HEK293 (cell line): ENCODE data around the gene FIG4.

Source experiments
- CTCF ChIA-PET: fragments of 350-600 bp; formaldehyde crosslinking; extraction: SDS; loops from one replicate; lab custom pipeline; 2021; ENCODE audit warnings: antibody characterized with exemption; lab: Yijun Ruan, JAX
- POLR2A ChIA-PET: fragments of 300-600 bp; formaldehyde crosslinking; extraction: SDS; loops from one replicate; lab custom pipeline; 2020; ENCODE audit warnings: antibody characterized with exemption, inconsistent platforms; lab: Yijun Ruan, JAX
- H3K27ac ChIP-seq: fragments of 200-500 bp; sonication (Bioruptor generic); 2 replicates; pipeline ENCODE4 v1.5.1; 2014; ENCODE audit warnings: low read depth, low read length, control low read depth, inconsistent platforms; ENCODE audit errors: extremely low read depth
- H3K36me3 ChIP-seq, 2 experiments: fragments of 200-500 bp in 1 of 2; sonication (Bioruptor generic) in 1 of 2; 1 replicate in 1 of 2; 2 replicates in 1 of 2; pipeline ENCODE4 v1.5.1; 2014 to 2017; ENCODE audit warnings: inconsistent platforms in 2 of 2, low read length in 2 of 2; ENCODE audit not compliant: control insufficient read depth in 2 of 2, insufficient read depth in 1 of 2
- H3K4me1 ChIP-seq: fragments of 200-500 bp; sonication (Bioruptor generic); 2 replicates; pipeline ENCODE4 v1.5.1; 2014; ENCODE audit warnings: mild to moderate bottlenecking, low read length, inconsistent platforms; ENCODE audit not compliant: control insufficient read depth, insufficient read depth
- H3K4me3 ChIP-seq: 2 replicates; pipeline ENCODE4 v1.5.1; 2011; ENCODE audit warnings: low read depth, mild to moderate bottlenecking, control low read depth, low read length, moderate library complexity
- H3K9me3 ChIP-seq: fragments of 200-500 bp; sonication (Bioruptor generic); 2 replicates; pipeline ENCODE4 v1.5.1; 2014; ENCODE audit warnings: low read depth, low read length, inconsistent platforms; ENCODE audit not compliant: control insufficient read depth, insufficient read depth
- KLF16 ChIP-seq: fragments of 450-650 bp; formaldehyde crosslinking; IDR thresholded peaks from 2 replicates; pipeline ENCODE4 v1.5.1; 2017; ENCODE audit warnings: missing biosample characterization, missing genetic modification characterization
- MZF1 ChIP-seq: fragments of 450-650 bp; formaldehyde crosslinking; IDR thresholded peaks from 2 replicates; pipeline ENCODE4 v1.5.1; 2017; ENCODE audit warnings: missing biosample characterization, missing genetic modification characterization, borderline replicate concordance
- OSR2 ChIP-seq: fragments of 450-650 bp; formaldehyde crosslinking; IDR thresholded peaks from 2 replicates; pipeline ENCODE4 v1.5.1; 2016; ENCODE audit warnings: missing biosample characterization, missing genetic modification characterization
- REST ChIP-seq: fragments of 450-650 bp; formaldehyde crosslinking; IDR thresholded peaks from 2 replicates; pipeline ENCODE4 v1.5.1; 2016; ENCODE audit warnings: missing biosample characterization, missing genetic modification characterization
- SP3 ChIP-seq: fragments of 450-650 bp; formaldehyde crosslinking; IDR thresholded peaks from 2 replicates; pipeline ENCODE4 v1.5.1; 2016; ENCODE audit warnings: missing biosample characterization, missing genetic modification characterization
- SP7 ChIP-seq: fragments of 450-650 bp; formaldehyde crosslinking; IDR thresholded peaks from 2 replicates; pipeline ENCODE4 v1.5.1; 2016; ENCODE audit warnings: missing biosample characterization, missing genetic modification characterization
- ZBTB21 ChIP-seq: fragments of 450-650 bp; formaldehyde crosslinking; IDR thresholded peaks from 2 replicates; pipeline ENCODE4 v1.5.1; 2017; ENCODE audit warnings: missing biosample characterization, missing genetic modification characterization
- ZEB2 ChIP-seq: fragments of 450-650 bp; formaldehyde crosslinking; IDR thresholded peaks from 2 replicates; pipeline ENCODE4 v1.5.1; 2016; ENCODE audit warnings: missing biosample characterization, missing genetic modification characterization
- ZNF132 ChIP-seq: fragments of 450-650 bp; formaldehyde crosslinking; IDR thresholded peaks from 2 replicates; pipeline ENCODE4 v1.5.1; 2017; ENCODE audit warnings: missing biosample characterization, missing genetic modification characterization, borderline replicate concordance
- ZNF169 ChIP-seq: fragments of 450-650 bp; formaldehyde crosslinking; IDR thresholded peaks from 2 replicates; pipeline ENCODE4 v1.5.1; 2016; ENCODE audit warnings: missing biosample characterization, missing genetic modification characterization
- ZNF214 ChIP-seq: fragments of 450-650 bp; formaldehyde crosslinking; IDR thresholded peaks from 2 replicates; pipeline ENCODE4 v1.5.1; 2017; ENCODE audit warnings: missing biosample characterization, mild to moderate bottlenecking, missing genetic modification characterization, borderline replicate concordance
- ZNF223 ChIP-seq: fragments of 450-650 bp; formaldehyde crosslinking; IDR thresholded peaks from 2 replicates; pipeline ENCODE4 v1.5.1; 2016; ENCODE audit warnings: missing biosample characterization, missing genetic modification characterization
- ZNF37A ChIP-seq: fragments of 450-650 bp; IDR thresholded peaks from 2 replicates; pipeline ENCODE4 v1.5.1; 2018; ENCODE audit warnings: missing biosample characterization, missing genetic modification characterization
- ZNF433 ChIP-seq: fragments of 450-650 bp; formaldehyde crosslinking; IDR thresholded peaks from 2 replicates; pipeline ENCODE4 v1.5.1; 2016; ENCODE audit warnings: missing biosample characterization, missing genetic modification characterization, low read depth
- ZNF549 ChIP-seq: fragments of 450-650 bp; IDR thresholded peaks from 2 replicates; pipeline ENCODE4 v1.5.1; 2018; ENCODE audit warnings: missing biosample characterization, missing genetic modification characterization, mild to moderate bottlenecking, inconsistent platforms, moderate library complexity
- ZNF580 ChIP-seq: fragments of 450-650 bp; formaldehyde crosslinking; IDR thresholded peaks from 2 replicates; pipeline ENCODE4 v1.5.1; 2016; ENCODE audit warnings: missing biosample characterization, missing genetic modification characterization
- ZNF768 ChIP-seq: fragments of 450-650 bp; formaldehyde crosslinking; IDR thresholded peaks from 2 replicates; pipeline ENCODE4 v1.5.1; 2018; ENCODE audit warnings: missing biosample characterization, mild to moderate bottlenecking, missing genetic modification characterization
- TF ChIP-seq, protein P1 (sequence below): fragments of 450-650 bp; formaldehyde crosslinking; IDR thresholded peaks from 2 replicates; pipeline ENCODE4 v1.5.1; 2016; ENCODE audit warnings: missing biosample characterization, missing genetic modification characterization, low read depth
- TF ChIP-seq, protein P2 (sequence below): fragments of 450-650 bp; formaldehyde crosslinking; IDR thresholded peaks from 2 replicates; pipeline ENCODE4 v1.5.1; 2016; ENCODE audit warnings: missing biosample characterization, missing genetic modification characterization, borderline replicate concordance
- TF ChIP-seq, protein P3 (sequence below): fragments of 450-650 bp; formaldehyde crosslinking; IDR thresholded peaks from 2 replicates; pipeline ENCODE4 v1.5.1; 2016; ENCODE audit warnings: missing biosample characterization, missing genetic modification characterization

FIG4 gene

DNA sequence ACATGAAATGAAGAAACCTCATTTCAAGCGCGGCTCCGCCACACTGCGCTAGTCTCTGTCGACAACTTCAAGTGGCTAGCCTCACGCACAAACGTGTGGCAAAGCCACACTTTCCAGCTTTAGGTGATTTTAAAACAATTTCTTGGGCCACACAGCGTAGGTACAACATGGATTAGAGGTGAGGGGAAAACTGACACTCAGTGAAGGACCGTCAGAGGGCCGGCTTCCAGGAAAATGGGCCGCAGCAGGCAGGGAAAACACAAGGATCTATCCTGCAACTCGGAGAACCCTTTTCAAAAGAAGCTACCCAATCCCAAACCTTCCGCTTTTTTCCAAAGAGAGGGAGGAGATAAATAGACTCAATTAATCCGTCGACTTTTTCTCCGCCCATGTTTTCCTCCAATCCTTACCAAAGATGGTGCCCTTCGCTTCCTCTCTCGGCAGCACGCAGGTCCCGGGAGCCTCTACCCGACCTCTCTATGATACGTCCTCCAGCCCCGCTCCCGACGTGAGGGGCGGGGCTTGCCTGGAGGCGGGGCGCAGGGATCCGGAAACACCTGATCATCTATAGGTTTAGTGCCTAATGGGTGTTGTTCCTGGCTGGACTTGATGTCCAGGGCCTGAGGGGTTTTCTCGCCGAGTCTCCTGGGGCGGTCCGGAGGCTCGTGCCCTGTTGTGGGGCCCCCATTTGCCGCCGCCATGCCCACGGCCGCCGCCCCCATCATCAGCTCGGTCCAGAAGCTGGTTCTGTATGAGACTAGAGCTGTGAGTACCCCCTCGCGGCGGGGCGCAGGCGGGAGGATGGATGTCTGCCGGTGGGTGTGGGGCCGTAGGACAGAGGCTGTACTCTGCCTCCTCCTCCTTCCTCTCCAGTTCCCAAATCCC, at the start of gene FIG4, which contains the start of gene AK9 (continued):
- TF ChIP-seq ZNF549 (tag by site-specific recombination) (no peak), ZBTB21 (no peak), ZEB2 (tag by site-specific recombination) (peak; percentile 73; the same call in 1 of the 2 replicates), ZNF214 (no peak), ZNF433 (tag by site-specific recombination) (no peak), ZNF768 (tag by site-specific recombination) (no peak), OSR2 (tag by site-specific recombination) (no peak), KLF16 (tag by site-specific recombination) (peak; percentile 53; the same call in 1 of the 2 replicates), SP3 (peak; percentile 94), ZNF580 (no peak)
- TF ChIP-seq, protein P1, sequence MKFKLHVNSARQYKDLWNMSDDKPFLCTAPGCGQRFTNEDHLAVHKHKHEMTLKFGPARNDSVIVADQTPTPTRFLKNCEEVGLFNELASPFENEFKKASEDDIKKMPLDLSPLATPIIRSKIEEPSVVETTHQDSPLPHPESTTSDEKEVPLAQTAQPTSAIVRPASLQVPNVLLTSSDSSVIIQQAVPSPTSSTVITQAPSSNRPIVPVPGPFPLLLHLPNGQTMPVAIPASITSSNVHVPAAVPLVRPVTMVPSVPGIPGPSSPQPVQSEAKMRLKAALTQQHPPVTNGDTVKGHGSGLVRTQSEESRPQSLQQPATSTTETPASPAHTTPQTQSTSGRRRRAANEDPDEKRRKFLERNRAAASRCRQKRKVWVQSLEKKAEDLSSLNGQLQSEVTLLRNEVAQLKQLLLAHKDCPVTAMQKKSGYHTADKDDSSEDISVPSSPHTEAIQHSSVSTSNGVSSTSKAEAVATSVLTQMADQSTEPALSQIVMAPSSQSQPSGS (tag by site-specific recombination), result no peak

GRCh38 chr6:109644131-109644530, 47.0 kb upstream of the FIG4 start:
- ChIA-PET CTCF (no interaction called here), POLR2A (no interaction called here)
- Histone ChIP-seq H3K9me3 (no peaks in the 10 kb centered on the region), H3K36me3 (no peaks in the 10 kb centered on the region; a peak in 1 of 3 replicates), H3K27ac (no peak overlapping the region), H3K4me1 (no peaks in the 10 kb centered on the region), H3K4me3 (no peak overlapping the region)
- no peak for TF ChIP-seq ZNF37A (tag by site-specific recombination)
- TF ChIP-seq ZNF223 (tag by site-specific recombination), result no peak
- TF ChIP-seq, protein P2, sequence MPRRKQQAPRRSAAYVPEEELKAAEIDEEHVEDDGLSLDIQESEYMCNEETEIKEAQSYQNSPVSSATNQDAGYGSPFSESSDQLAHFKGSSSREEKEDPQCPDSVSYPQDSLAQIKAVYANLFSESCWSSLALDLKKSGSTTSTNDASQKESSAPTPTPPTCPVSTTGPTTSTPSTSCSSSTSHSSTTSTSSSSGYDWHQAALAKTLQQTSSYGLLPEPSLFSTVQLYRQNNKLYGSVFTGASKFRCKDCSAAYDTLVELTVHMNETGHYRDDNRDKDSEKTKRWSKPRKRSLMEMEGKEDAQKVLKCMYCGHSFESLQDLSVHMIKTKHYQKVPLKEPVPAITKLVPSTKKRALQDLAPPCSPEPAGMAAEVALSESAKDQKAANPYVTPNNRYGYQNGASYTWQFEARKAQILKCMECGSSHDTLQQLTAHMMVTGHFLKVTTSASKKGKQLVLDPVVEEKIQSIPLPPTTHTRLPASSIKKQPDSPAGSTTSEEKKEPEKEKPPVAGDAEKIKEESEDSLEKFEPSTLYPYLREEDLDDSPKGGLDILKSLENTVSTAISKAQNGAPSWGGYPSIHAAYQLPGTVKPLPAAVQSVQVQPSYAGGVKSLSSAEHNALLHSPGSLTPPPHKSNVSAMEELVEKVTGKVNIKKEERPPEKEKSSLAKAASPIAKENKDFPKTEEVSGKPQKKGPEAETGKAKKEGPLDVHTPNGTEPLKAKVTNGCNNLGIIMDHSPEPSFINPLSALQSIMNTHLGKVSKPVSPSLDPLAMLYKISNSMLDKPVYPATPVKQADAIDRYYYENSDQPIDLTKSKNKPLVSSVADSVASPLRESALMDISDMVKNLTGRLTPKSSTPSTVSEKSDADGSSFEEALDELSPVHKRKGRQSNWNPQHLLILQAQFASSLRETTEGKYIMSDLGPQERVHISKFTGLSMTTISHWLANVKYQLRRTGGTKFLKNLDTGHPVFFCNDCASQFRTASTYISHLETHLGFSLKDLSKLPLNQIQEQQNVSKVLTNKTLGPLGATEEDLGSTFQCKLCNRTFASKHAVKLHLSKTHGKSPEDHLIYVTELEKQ (tag by site-specific recombination), result no peak
- TF ChIP-seq ZNF169 (tag by site-specific recombination), result no peak

DNA sequence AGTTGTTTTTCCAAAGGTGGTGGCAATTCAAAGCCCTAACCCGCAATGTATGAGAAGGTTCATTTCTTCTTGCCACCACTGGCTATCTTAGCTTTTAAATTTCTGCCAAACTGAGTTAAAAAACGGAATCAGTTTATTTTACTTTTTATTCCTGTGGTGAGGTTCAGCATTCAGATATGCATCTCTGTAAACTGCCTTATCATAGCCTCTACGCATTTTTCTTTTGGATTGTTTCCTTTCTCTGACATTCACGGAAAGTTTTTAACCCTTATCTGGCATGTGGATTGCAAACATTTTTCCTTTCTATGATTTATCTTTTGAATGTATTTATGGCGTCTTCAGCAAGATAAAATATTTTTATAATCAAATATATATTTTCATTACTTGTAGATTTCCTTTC, 37.8 kb upstream of the FIG4 start:
- ChIA-PET CTCF (no interaction called here), POLR2A (no interaction called here)
- Histone ChIP-seq H3K4me1 (no peaks in the 10 kb centered on the region), H3K4me3 (no peak overlapping the region), H3K27ac (no peak overlapping the region), H3K9me3 (no peaks in the 10 kb centered on the region), H3K36me3 (no peaks in the 10 kb centered on the region)
- TF ChIP-seq REST (tag by site-specific recombination) (no peak), MZF1 (tag by site-specific recombination) (no peak), SP7 (tag by site-specific recombination) (no peak), ZNF132 (tag by site-specific recombination) (no peak)
- TF ChIP-seq, protein P3, sequence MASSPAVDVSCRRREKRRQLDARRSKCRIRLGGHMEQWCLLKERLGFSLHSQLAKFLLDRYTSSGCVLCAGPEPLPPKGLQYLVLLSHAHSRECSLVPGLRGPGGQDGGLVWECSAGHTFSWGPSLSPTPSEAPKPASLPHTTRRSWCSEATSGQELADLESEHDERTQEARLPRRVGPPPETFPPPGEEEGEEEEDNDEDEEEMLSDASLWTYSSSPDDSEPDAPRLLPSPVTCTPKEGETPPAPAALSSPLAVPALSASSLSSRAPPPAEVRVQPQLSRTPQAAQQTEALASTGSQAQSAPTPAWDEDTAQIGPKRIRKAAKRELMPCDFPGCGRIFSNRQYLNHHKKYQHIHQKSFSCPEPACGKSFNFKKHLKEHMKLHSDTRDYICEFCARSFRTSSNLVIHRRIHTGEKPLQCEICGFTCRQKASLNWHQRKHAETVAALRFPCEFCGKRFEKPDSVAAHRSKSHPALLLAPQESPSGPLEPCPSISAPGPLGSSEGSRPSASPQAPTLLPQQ (tag by site-specific recombination), result no peak
